GM12878 (cell line): ENCODE results near the gene UNC5B.

Experiments
- CHD4 ChIP-seq: fragments of 200-600 bp; sonication (generic); IDR thresholded peaks from 2 replicates; pipeline ENCODE4 v1.6.1; 2016; ENCODE audit warnings: mild to moderate bottlenecking
- RAD51 ChIP-seq: fragments of 450-650 bp; IDR thresholded peaks from 2 replicates; pipeline ENCODE4 v1.6.1; 2016; ENCODE audit warnings: moderate library complexity, mild to moderate bottlenecking, inconsistent platforms

- TF ChIP-seq RAD51, result no peak
- TF ChIP-seq CHD4, result no peak
Observed at GRCh38 chr10:71308985-71309384, 96.6 kb downstream of the UNC5B start.
